Measurements from ENCODE around the gene ALKBH5.

DNA sequence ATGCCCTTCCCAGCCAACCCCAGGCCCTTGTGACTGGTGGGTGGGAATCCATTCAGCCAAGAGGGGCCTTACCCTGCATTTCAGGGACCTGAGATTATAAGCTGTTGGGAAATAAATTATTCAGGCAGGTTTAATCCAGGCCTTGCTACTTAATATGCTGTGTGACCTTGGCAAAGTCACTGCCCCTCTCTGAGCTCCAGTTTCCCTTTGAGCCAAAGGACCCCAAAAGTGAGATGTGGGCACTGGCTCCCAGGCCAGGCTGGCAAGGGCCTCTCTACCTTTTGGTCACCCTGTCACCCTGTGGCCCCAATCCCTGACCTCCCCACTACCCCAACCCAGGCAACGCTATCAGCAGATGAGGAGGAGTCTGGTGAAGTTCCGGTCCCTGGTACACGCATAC lies 41.2 kb upstream of the ALKBH5 start:
- TF ChIP-seq EZH2 (IDR thresholded peaks at IDR 0.05; ENCODE audit: low read depth, low read length, severe bottlenecking) (no peak), PHF8 (conservative IDR thresholded peaks at IDR 0.05; ENCODE audit: low read depth, low read length) (no peak), TBP (IDR thresholded peaks at IDR 0.05; ENCODE audit: low read depth, low read length) (no peak), POLR2A (IDR thresholded peaks at IDR 0.05; ENCODE audit: control extremely low read depth in 1 of 2, low read depth in 2 of 2, low read length in 2 of 2) (no peak), YY1 (IDR thresholded peaks at IDR 0.05; ENCODE audit: low read depth, low read length) (no peak), GABPA (IDR thresholded peaks at IDR 0.05; ENCODE audit: borderline replicate concordance, insufficient read depth, low read length) (no peak), TCF12 (IDR thresholded peaks at IDR 0.05; ENCODE audit: low read depth, low read length) (no peak), POLR2AphosphoS5 (IDR thresholded peaks at IDR 0.05; ENCODE audit: low read depth, low read length) (no peak), CHD1 (IDR thresholded peaks at IDR 0.05; ENCODE audit: low read depth, low read length) (no peak)
- TF ChIP-seq, protein P1, sequence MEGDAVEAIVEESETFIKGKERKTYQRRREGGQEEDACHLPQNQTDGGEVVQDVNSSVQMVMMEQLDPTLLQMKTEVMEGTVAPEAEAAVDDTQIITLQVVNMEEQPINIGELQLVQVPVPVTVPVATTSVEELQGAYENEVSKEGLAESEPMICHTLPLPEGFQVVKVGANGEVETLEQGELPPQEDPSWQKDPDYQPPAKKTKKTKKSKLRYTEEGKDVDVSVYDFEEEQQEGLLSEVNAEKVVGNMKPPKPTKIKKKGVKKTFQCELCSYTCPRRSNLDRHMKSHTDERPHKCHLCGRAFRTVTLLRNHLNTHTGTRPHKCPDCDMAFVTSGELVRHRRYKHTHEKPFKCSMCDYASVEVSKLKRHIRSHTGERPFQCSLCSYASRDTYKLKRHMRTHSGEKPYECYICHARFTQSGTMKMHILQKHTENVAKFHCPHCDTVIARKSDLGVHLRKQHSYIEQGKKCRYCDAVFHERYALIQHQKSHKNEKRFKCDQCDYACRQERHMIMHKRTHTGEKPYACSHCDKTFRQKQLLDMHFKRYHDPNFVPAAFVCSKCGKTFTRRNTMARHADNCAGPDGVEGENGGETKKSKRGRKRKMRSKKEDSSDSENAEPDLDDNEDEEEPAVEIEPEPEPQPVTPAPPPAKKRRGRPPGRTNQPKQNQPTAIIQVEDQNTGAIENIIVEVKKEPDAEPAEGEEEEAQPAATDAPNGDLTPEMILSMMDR (IDR thresholded peaks at IDR 0.05; ENCODE audit: control extremely low read depth in 1 of 3, insufficient read depth in 1 of 3, low read depth in 1 of 3, low read length in 3 of 3): no peak
- TF ChIP-seq, protein P2, sequence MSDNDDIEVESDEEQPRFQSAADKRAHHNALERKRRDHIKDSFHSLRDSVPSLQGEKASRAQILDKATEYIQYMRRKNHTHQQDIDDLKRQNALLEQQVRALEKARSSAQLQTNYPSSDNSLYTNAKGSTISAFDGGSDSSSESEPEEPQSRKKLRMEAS (IDR thresholded peaks at IDR 0.05): no peak
- TF ChIP-seq, protein P3, sequence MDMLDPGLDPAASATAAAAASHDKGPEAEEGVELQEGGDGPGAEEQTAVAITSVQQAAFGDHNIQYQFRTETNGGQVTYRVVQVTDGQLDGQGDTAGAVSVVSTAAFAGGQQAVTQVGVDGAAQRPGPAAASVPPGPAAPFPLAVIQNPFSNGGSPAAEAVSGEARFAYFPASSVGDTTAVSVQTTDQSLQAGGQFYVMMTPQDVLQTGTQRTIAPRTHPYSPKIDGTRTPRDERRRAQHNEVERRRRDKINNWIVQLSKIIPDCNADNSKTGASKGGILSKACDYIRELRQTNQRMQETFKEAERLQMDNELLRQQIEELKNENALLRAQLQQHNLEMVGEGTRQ (IDR thresholded peaks at IDR 0.05; ENCODE audit: low read length): no peak
